ENCODE measurements around the gene AAK1. TPM values are rescaled to one million over a fixed set of nuclear protein-coding genes. Genes with fewer than 3 reads are reported as not detected.

AAK1 gene
- polyA plus RNA-seq, 3 donors = 9.8 to 18.9 (median 10.8) TPM

DNA sequence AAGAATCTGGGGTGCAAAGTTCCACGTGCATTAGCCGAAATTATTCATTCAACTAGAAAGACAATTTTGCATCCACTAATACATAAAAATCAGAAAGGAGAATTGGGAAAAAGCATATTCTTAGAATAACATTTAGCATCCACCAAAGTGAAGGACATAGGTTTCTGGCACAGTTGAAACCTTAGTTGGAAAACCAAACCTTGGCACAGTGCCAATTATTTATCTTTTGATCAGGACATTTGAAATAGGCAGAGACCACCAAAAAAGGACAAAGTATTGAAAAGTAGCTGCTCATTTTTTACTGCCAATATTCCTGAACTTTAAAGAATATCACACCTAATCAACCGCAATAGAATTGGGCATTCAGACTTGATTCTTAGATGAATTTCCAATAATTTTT, 180.8 kb downstream of the AAK1 start:
- no CpG with 5 or more reads among the region's 3 CpGs for WGBS (ENCODE audit: insufficient coverage)
- peaks cover 35 to 46% of the 10 kb centered on the region in 2 donors for H3K36me3 Mint-ChIP-seq

DNA sequence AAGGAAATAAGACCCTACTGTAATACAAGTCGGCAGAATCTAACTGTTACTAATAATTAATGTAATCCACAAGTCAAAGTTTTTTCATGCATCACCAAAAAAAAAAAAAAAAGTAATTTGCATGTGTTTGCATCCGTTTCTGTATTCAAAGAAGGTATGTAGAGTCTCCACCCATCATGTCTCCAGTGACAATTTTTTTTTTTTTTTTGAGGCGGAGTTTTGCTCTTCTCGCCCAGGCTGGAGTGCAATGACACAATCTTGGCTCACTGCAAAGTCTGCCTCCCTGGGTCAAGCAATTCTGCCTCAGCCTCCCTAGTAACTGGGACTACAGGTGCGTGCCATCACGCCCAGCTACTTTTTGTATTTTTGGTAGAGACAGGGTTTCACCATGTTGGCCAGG, 182.1 kb downstream of the AAK1 start:
- no peaks in the 10 kb centered on the region for H3K27me3 ChIP-seq (ENCODE audit: control insufficient read depth in 2 of 2, insufficient read depth in 2 of 2, low read length in 2 of 2)
- TF ChIP-seq, protein P1, sequence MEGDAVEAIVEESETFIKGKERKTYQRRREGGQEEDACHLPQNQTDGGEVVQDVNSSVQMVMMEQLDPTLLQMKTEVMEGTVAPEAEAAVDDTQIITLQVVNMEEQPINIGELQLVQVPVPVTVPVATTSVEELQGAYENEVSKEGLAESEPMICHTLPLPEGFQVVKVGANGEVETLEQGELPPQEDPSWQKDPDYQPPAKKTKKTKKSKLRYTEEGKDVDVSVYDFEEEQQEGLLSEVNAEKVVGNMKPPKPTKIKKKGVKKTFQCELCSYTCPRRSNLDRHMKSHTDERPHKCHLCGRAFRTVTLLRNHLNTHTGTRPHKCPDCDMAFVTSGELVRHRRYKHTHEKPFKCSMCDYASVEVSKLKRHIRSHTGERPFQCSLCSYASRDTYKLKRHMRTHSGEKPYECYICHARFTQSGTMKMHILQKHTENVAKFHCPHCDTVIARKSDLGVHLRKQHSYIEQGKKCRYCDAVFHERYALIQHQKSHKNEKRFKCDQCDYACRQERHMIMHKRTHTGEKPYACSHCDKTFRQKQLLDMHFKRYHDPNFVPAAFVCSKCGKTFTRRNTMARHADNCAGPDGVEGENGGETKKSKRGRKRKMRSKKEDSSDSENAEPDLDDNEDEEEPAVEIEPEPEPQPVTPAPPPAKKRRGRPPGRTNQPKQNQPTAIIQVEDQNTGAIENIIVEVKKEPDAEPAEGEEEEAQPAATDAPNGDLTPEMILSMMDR (IDR thresholded peaks at IDR 0.05) = no peak
- H3K27ac ChIP-seq (ENCODE audit: low read depth in 1 of 2, low read length in 2 of 2) = no peak overlapping the region
- no peak overlapping the region for H3K4me2 ChIP-seq (replicated peaks; ENCODE audit: extremely low read depth, low read length, poor library complexity, severe bottlenecking)
- H4K20me1 ChIP-seq (ENCODE audit: insufficient read depth, low read length) = no peaks in the 10 kb centered on the region
- no peak overlapping the region for H3K27ac Mint-ChIP-seq
- DNase-seq = no peak
- H3K9me3 Mint-ChIP-seq = no peaks in the 10 kb centered on the region
- H3K9ac ChIP-seq (ENCODE audit: insufficient read depth, low read length, poor library complexity, severe bottlenecking) = no peak overlapping the region
- peaks cover 5% of the 10 kb centered on the region for H3K4me1 Mint-ChIP-seq
- H3K4me3 ChIP-seq (replicated peaks in 1 of 3; ENCODE audit: low read depth in 2 of 3, low read length in 3 of 3) = no peak overlapping the region
- H3K36me3 Mint-ChIP-seq = peaks cover 30 to 41% of the 10 kb centered on the region in 2 donors
- no peak overlapping the region for H3K4me3 Mint-ChIP-seq
- H3K4me1 ChIP-seq (ENCODE audit: control insufficient read depth in 1 of 2, insufficient read depth in 2 of 2, low read length in 2 of 2) = no peaks in the 10 kb centered on the region
- no CpG with 5 or more reads among the region's 6 CpGs for WGBS (ENCODE audit: insufficient coverage)
- H3K9me3 ChIP-seq (replicated peaks in 1 of 2; ENCODE audit: control insufficient read depth in 1 of 2, insufficient read depth in 1 of 2, low read length in 2 of 2) = no peaks in the 10 kb centered on the region
- H2AFZ ChIP-seq (ENCODE audit: insufficient read depth, low read depth, low read length, poor library complexity, severe bottlenecking) = no peak overlapping the region
- H3K27me3 Mint-ChIP-seq (ENCODE audit: low read depth in 3 of 3) = peaks cover 0 to 5% (median 0%) of the 10 kb centered on the region in 3 donors
- no peaks in the 10 kb centered on the region for H3K79me2 ChIP-seq (ENCODE audit: insufficient read depth, low read length)
- peaks cover 17 to 35% of the 10 kb centered on the region in 2 donors for H3K36me3 ChIP-seq (replicated peaks in 1 of 2; ENCODE audit: control insufficient read depth in 1 of 2, insufficient read depth in 2 of 2, low read length in 2 of 2)
- intact Hi-C loops (cut with micrococcal nuclease) = no loop called here

More for the DNA sequence above, 180.8 kb downstream of the AAK1 start:
- Histone ChIP-seq H3K4me1 (ENCODE audit: control insufficient read depth in 1 of 2, insufficient read depth in 2 of 2, low read length in 2 of 2) (no peaks in the 10 kb centered on the region), H3K9me3 (replicated peaks in 1 of 2; ENCODE audit: control insufficient read depth in 1 of 2, insufficient read depth in 1 of 2, low read length in 2 of 2) (no peaks in the 10 kb centered on the region), H3K27ac (ENCODE audit: low read depth in 1 of 2, low read length in 2 of 2) (no peak overlapping the region), H3K27me3 (ENCODE audit: control insufficient read depth in 2 of 2, insufficient read depth in 2 of 2, low read length in 2 of 2) (no peaks in the 10 kb centered on the region), H3K4me3 (replicated peaks in 1 of 3; ENCODE audit: low read depth in 2 of 3, low read length in 3 of 3) (no peak overlapping the region), H3K36me3 (replicated peaks in 1 of 2; ENCODE audit: control insufficient read depth in 1 of 2, insufficient read depth in 2 of 2, low read length in 2 of 2) (peaks cover 17 to 48% of the 10 kb centered on the region in 2 donors), H3K4me2 (replicated peaks; ENCODE audit: extremely low read depth, low read length, poor library complexity, severe bottlenecking) (no peak overlapping the region), H4K20me1 (ENCODE audit: insufficient read depth, low read length) (no peaks in the 10 kb centered on the region), H2AFZ (ENCODE audit: insufficient read depth, low read depth, low read length, poor library complexity, severe bottlenecking) (no peak overlapping the region), H3K79me2 (ENCODE audit: insufficient read depth, low read length) (no peaks in the 10 kb centered on the region), H3K9ac (ENCODE audit: insufficient read depth, low read length, poor library complexity, severe bottlenecking) (no peak overlapping the region)
- no peak overlapping the region for H3K27ac Mint-ChIP-seq
- H3K27me3 Mint-ChIP-seq (ENCODE audit: low read depth in 3 of 3) = peaks cover 0 to 2% (median 0%) of the 10 kb centered on the region in 3 donors
- intact Hi-C loops (cut with micrococcal nuclease) = no loop called here
- no peaks in the 10 kb centered on the region for H3K9me3 Mint-ChIP-seq
- H3K4me1 Mint-ChIP-seq = no peaks in the 10 kb centered on the region
- TF ChIP-seq, protein P1 (IDR thresholded peaks at IDR 0.05) = no peak
- no peak for DNase-seq
- no peak overlapping the region for H3K4me3 Mint-ChIP-seq

All from CD14-positive monocyte (primary cell).